ENCODE data around the gene CHIC2.

CHIC2 gene

GRCh38 chr4:54092405-54093323 is 28.3 kb upstream of the CHIC2 start:
- DNase-seq: no peak

GRCh38 chr4:54091637-54092404 is 27.4 kb upstream of the CHIC2 start:
- peak; percentile 87 for DNase-seq

GRCh38 chr4:54090804-54091623 is 26.6 kb upstream of the CHIC2 start:
- peak; percentile 30 for DNase-seq

- DNase-seq: no peak
Measured at GRCh38 chr4:54090404-54090803, 26.0 kb upstream of the CHIC2 start.

GRCh38 chr4:54089875-54090274 is 25.5 kb upstream of the CHIC2 start:
- no peak for DNase-seq

GRCh38 chr4:54085284-54085683 is 20.9 kb upstream of the CHIC2 start:
- DNase-seq: no peak

GRCh38 chr4:54082168-54082567 is 17.8 kb upstream of the CHIC2 start:
- no peak for DNase-seq

- DNase-seq: no peak
Measured at GRCh38 chr4:54077812-54078211, 13.4 kb upstream of the CHIC2 start.

GRCh38 chr4:54076673-54077072 is 12.3 kb upstream of the CHIC2 start:
- DNase-seq: no peak

- DNase-seq: no peak
Measured at GRCh38 chr4:54074381-54074780, 10.0 kb upstream of the CHIC2 start.

GRCh38 chr4:54073271-54073880 is 9.0 kb upstream of the CHIC2 start:
- DNase-seq: no peak

GRCh38 chr4:54067166-54067565 is 2.8 kb upstream of the CHIC2 start:
- no peak for DNase-seq

- DNase-seq: no peak
Measured at GRCh38 chr4:54066718-54067129, 2.3 kb upstream of the CHIC2 start.

- no peak for DNase-seq
Measured at GRCh38 chr4:54066088-54066415, 1.6 kb upstream of the CHIC2 start.

- DNase-seq: no peak
Measured at GRCh38 chr4:54065282-54066087, 1.1 kb upstream of the CHIC2 start.

- peak; percentile 55 for DNase-seq
Measured at GRCh38 chr4:54063737-54064316, 578 bp downstream of the CHIC2 start.

- peak; percentile 36 for DNase-seq
Measured at GRCh38 chr4:54063229-54063628, 1.2 kb downstream of the CHIC2 start.

- no peak for DNase-seq
Measured at GRCh38 chr4:54062392-54062791, 2.0 kb downstream of the CHIC2 start.

GRCh38 chr4:54061873-54062272 is 2.5 kb downstream of the CHIC2 start:
- no peak for DNase-seq

- no peak for DNase-seq
Measured at GRCh38 chr4:54061067-54061466, 3.3 kb downstream of the CHIC2 start.

- no peak for DNase-seq
Measured at GRCh38 chr4:54060116-54060515, 4.3 kb downstream of the CHIC2 start.

- DNase-seq: peak; percentile 42
Measured at GRCh38 chr4:54058171-54058570, 6.2 kb downstream of the CHIC2 start.
